Measurements from ENCODE around the gene ARL6IP6. TPM values are rescaled to one million over a fixed set of nuclear protein-coding genes. Genes with fewer than 3 reads are reported as not detected.

Gene ARL6IP6
- total RNA-seq, 1 donor: 40.3 TPM

- TF ChIP-seq CTCF (IDR thresholded peaks at IDR 0.05; ENCODE audit: insufficient read depth, low read length): no peak
- peak; percentile 7 for DNase-seq (ENCODE audit: low read depth)
- no peak overlapping the region for H3K4me3 ChIP-seq (ENCODE audit: low read depth, low read length)
These were observed 32.1 kb upstream of the ARL6IP6 start for GRCh38 chr2:152686321-152686720.

- H3K4me3 ChIP-seq (ENCODE audit: low read depth, low read length): no peak overlapping the region
- no peak for TF ChIP-seq CTCF (IDR thresholded peaks at IDR 0.05; ENCODE audit: insufficient read depth, low read length)
- DNase-seq (ENCODE audit: low read depth): no peak
These were observed 25.4 kb upstream of the ARL6IP6 start for GRCh38 chr2:152693033-152693432.

- peak overlapping the region; percentile 29 for H3K4me3 ChIP-seq (ENCODE audit: low read depth, low read length)
- no peak for TF ChIP-seq CTCF (IDR thresholded peaks at IDR 0.05; ENCODE audit: insufficient read depth, low read length)
- peak; percentile 60 for DNase-seq (ENCODE audit: low read depth)
These were observed 24.2 kb upstream of the ARL6IP6 start for GRCh38 chr2:152694161-152694661.

GRCh38 chr2:152695763-152696162, 22.7 kb upstream of the ARL6IP6 start:
- TF ChIP-seq CTCF (IDR thresholded peaks at IDR 0.05; ENCODE audit: insufficient read depth, low read length): no peak
- no peak for DNase-seq (ENCODE audit: low read depth)
- H3K4me3 ChIP-seq (ENCODE audit: low read depth, low read length): no peak overlapping the region

GRCh38 chr2:152696476-152696875, 21.9 kb upstream of the ARL6IP6 start:
- no peak overlapping the region for H3K4me3 ChIP-seq (ENCODE audit: low read depth, low read length)
- DNase-seq (ENCODE audit: low read depth): no peak
- no peak for TF ChIP-seq CTCF (IDR thresholded peaks at IDR 0.05; ENCODE audit: insufficient read depth, low read length)

GRCh38 chr2:152701198-152701597, 17.2 kb upstream of the ARL6IP6 start:
- TF ChIP-seq CTCF (IDR thresholded peaks at IDR 0.05; ENCODE audit: insufficient read depth, low read length): no peak
- no peak for DNase-seq (ENCODE audit: low read depth)
- H3K4me3 ChIP-seq (ENCODE audit: low read depth, low read length): no peak overlapping the region

GRCh38 chr2:152706477-152707021, 11.9 kb upstream of the ARL6IP6 start:
- no peak for DNase-seq (ENCODE audit: low read depth)
- TF ChIP-seq CTCF (IDR thresholded peaks at IDR 0.05; ENCODE audit: insufficient read depth, low read length): no peak

More at GRCh38 chr2:152706477-152707021, 11.9 kb upstream of the ARL6IP6 start:
- no peak overlapping the region for H3K4me3 ChIP-seq (ENCODE audit: low read depth, low read length)
